IMR-90 (cell line): ENCODE results near the gene RAVER1. TPM values are rescaled to one million over a fixed set of nuclear protein-coding genes. Genes with fewer than 3 reads are reported as not detected.

ENCODE experiments used
- ATAC-seq: fragments of 200-7000 bp; cut with Tn5 transposase; 2 replicates; pipeline ENCODE4 v1.9.1; 2020; ENCODE audit warnings: low read depth, mild to moderate bottlenecking, moderate library complexity
- BruUV-seq: library from RNA; stranded (reverse); fragments of 400-500 nt; replicated peaks from 2 replicates; lab custom pipeline; 2021; lab: Mats Ljungman, UMichigan
- CTCF ChIA-PET: fragments of 300-600 bp; formaldehyde crosslinking; extraction: SDS; loops from one replicate; lab custom pipeline; 2021; ENCODE audit warnings: antibody characterized with exemption; lab: Yijun Ruan, JAX
- POLR2A ChIA-PET: fragments of 300-600 bp; sonication (Branson Sonifier 250); formaldehyde crosslinking; loops from one replicate; lab custom pipeline; 2022; ENCODE audit warnings: antibody characterized with exemption; ENCODE audit not compliant: unreplicated experiment; lab: Charles Lee
- DNase-seq: peaks from one replicate; pipeline ENCODE4 v3.0.0; 2013
- H2AFZ ChIP-seq: replicated peaks from 2 replicates; pipeline ENCODE3; 2013; ENCODE audit warnings: low read length, mild to moderate bottlenecking; ENCODE audit not compliant: poor library complexity
- H2AK5ac ChIP-seq: 2 replicates; pipeline ENCODE4 v1.6.1; 2013; ENCODE audit warnings: low read depth, low read length, inconsistent platforms
- H2AK9ac ChIP-seq: replicated peaks from 2 replicates; pipeline ENCODE3; 2013; ENCODE audit warnings: mild to moderate bottlenecking, low read depth, low read length, moderate library complexity; ENCODE audit not compliant: poor library complexity
- H2BK120ac ChIP-seq: 2 replicates; pipeline ENCODE4 v1.6.1; 2013; ENCODE audit warnings: low read depth, low read length, inconsistent platforms
- H2BK15ac ChIP-seq: 3 replicates; pipeline ENCODE4 v1.6.1; 2013; ENCODE audit warnings: low read depth, low read length, inconsistent platforms
- H2BK20ac ChIP-seq: 2 replicates; pipeline ENCODE4 v1.6.1; 2013; ENCODE audit warnings: low read depth, mild to moderate bottlenecking, inconsistent platforms, low read length, moderate library complexity
- H2BK5ac ChIP-seq: 2 replicates; pipeline ENCODE4 v1.6.1; 2013; ENCODE audit warnings: mild to moderate bottlenecking, low read depth, low read length, inconsistent platforms; ENCODE audit not compliant: poor library complexity, severe bottlenecking
- H3K14ac ChIP-seq: replicated peaks from 2 replicates; pipeline ENCODE4 v1.6.1; 2013; ENCODE audit warnings: low read depth, low read length, inconsistent platforms
- H3K18ac ChIP-seq: 2 replicates; pipeline ENCODE4 v1.6.1; 2013; ENCODE audit warnings: low read depth, low read length, control low read depth
- H3K23ac ChIP-seq: 2 replicates; pipeline ENCODE4 v1.6.1; 2013; ENCODE audit warnings: low read depth, low read length, inconsistent platforms
- H3K27ac ChIP-seq: 2 replicates; pipeline ENCODE4 v1.5.1; 2013; ENCODE audit warnings: mild to moderate bottlenecking, control low read depth, low read length; ENCODE audit not compliant: insufficient read depth
- H3K27me3 ChIP-seq: 2 replicates; pipeline ENCODE4 v1.6.1; 2013; ENCODE audit warnings: low read length; ENCODE audit not compliant: control insufficient read depth, insufficient read depth
- H3K36me3 ChIP-seq: 2 replicates; pipeline ENCODE4 v1.6.1; 2013; ENCODE audit warnings: low read length, mixed read lengths; ENCODE audit not compliant: control insufficient read depth, insufficient read depth
- H3K4ac ChIP-seq: 2 replicates; pipeline ENCODE4 v1.6.1; 2013; ENCODE audit warnings: low read depth, low read length, inconsistent platforms
- H3K4me1 ChIP-seq: 2 replicates; pipeline ENCODE4 v1.6.1; 2013; ENCODE audit warnings: low read length, mixed read lengths; ENCODE audit not compliant: control insufficient read depth, insufficient read depth
- H3K4me2 ChIP-seq: 2 replicates; pipeline ENCODE4 v1.6.1; 2013; ENCODE audit warnings: low read depth, mild to moderate bottlenecking, control low read depth, low read length, moderate library complexity
- H3K4me3 ChIP-seq: 2 replicates; pipeline ENCODE4 v1.5.1; 2013; ENCODE audit warnings: low read depth, mild to moderate bottlenecking, control low read depth, low read length, moderate library complexity; ENCODE audit not compliant: insufficient read depth
- H3K56ac ChIP-seq: 2 replicates; pipeline ENCODE4 v1.6.1; 2013; ENCODE audit warnings: low read length, inconsistent platforms; ENCODE audit not compliant: insufficient read depth; ENCODE audit errors: extremely low read depth
- H3K79me1 ChIP-seq, 2 experiments: 2 replicates each; pipeline ENCODE4 v1.6.1; 2013; ENCODE audit warnings: low read length in 2 of 2, inconsistent platforms in 1 of 2, low read depth in 1 of 2
- H3K9ac ChIP-seq: 2 replicates; pipeline ENCODE4 v1.6.1; 2013; ENCODE audit warnings: low read depth, low read length, control low read depth
- H3K9me1 ChIP-seq: 2 replicates; pipeline ENCODE4 v1.6.1; 2013; ENCODE audit warnings: low read length, inconsistent platforms; ENCODE audit not compliant: insufficient read depth
- H3K9me3 ChIP-seq: 2 replicates; pipeline ENCODE4 v1.6.1; 2013; ENCODE audit warnings: low read length; ENCODE audit not compliant: control insufficient read depth, insufficient read depth
- H4K20me1 ChIP-seq: 2 replicates; pipeline ENCODE4 v1.6.1; 2013; ENCODE audit warnings: low read length, inconsistent platforms; ENCODE audit not compliant: insufficient read depth
- H4K5ac ChIP-seq: 2 replicates; pipeline ENCODE4 v1.6.1; 2013; ENCODE audit warnings: mild to moderate bottlenecking, low read depth, low read length, control low read depth
- H4K8ac ChIP-seq, 2 experiments: 2 replicates each; pipeline ENCODE4 v1.6.1; 2013; ENCODE audit warnings: low read depth in 2 of 2, low read length in 2 of 2, control low read depth in 1 of 2, inconsistent platforms in 1 of 2
- H4K91ac ChIP-seq: 2 replicates; pipeline ENCODE4 v1.6.1; 2013; ENCODE audit warnings: low read depth, low read length, inconsistent platforms; ENCODE audit not compliant: insufficient read depth
- CEBPB ChIP-seq: IDR thresholded peaks from 2 replicates; pipeline ENCODE4 v1.6.1; 2012; ENCODE audit warnings: low read depth, low read length, improper control_type of control experiment
- FOS ChIP-seq: fragments of 150-350 bp; IDR thresholded peaks from 2 replicates; pipeline ENCODE4 v1.6.1; 2016; ENCODE audit warnings: low read depth, low read length
- MXI1 ChIP-seq: IDR thresholded peaks from 2 replicates; pipeline ENCODE4 v1.6.1; 2012; ENCODE audit warnings: low read depth, mild to moderate bottlenecking, low read length, moderate library complexity, borderline replicate concordance
- POLR2A ChIP-seq: IDR thresholded peaks from 2 replicates; pipeline ENCODE4 v1.6.1; 2012; ENCODE audit warnings: mild to moderate bottlenecking, low read depth, low read length
- SMC3 ChIP-seq: fragments of 150-350 bp; IDR thresholded peaks from 2 replicates; pipeline ENCODE4 v1.6.1; 2016; ENCODE audit warnings: low read depth, mild to moderate bottlenecking, antibody characterized with exemption, low read length, moderate library complexity
- WGBS, 2 experiments: methylation state at CpG; one replicate each; pipeline versions ENCODE4 v1.1.5 to v1.1.7; 2013; ENCODE audit warnings: missing lambda C conversion rate in 2 of 2; ENCODE audit not compliant: insufficient read length in 1 of 2; ENCODE audit errors: extremely low coverage in 2 of 2; 5-methylcytosine and 5-hydroxymethylcytosine counted together
- dilution Hi-C: fragments of 300-500 bp; cut with HindIII; formaldehyde crosslinking; loops from one replicate; pipeline ENCODE4 v1.14.3; 2018; ENCODE audit warnings: low sequenced_read_pairs; ENCODE audit not compliant: unreplicated experiment
- in situ Hi-C: fragments of 300-500 bp; cut with MboI; formaldehyde crosslinking; loops from 3 replicates; pipeline ENCODE4 v1.14.3; 2019; ENCODE audit warnings: low sequenced_read_pairs, inconsistent platforms, mixed read lengths
- intact Hi-C: fragments of 100-400 bp; cut with micrococcal nuclease; formaldehyde crosslinking; loops from 2 replicates; pipeline ENCODE4 v1.10.0; 2022
- polyA plus RNA-seq, 3 experiments: library from polyadenylated mRNA; depleted of rRNA; stranded (reverse); fragments of >200 nt; gene quantifications; 2 replicates each; pipeline ENCODE4 v1.2.3, GENCODE V29; 2012; ENCODE audit warnings: low replicate concordance in 1 of 3
- total RNA-seq: library from RNA; depleted of rRNA; stranded (reverse); fragments of >200 nt; gene quantifications from 2 replicates; pipeline ENCODE4 v1.2.3, GENCODE V29; 2012
- TF ChIP-seq, protein P1 (sequence below): fragments of 150-350 bp; IDR thresholded peaks from 2 replicates; pipeline ENCODE4 v1.6.1; 2017; ENCODE audit warnings: mild to moderate bottlenecking, antibody characterized with exemption, low read length, low read depth

RAVER1 gene
- total and polyA plus RNA-seq, 2 of the 4 experiments (the other 2 are of a cell fraction) = 2.7 to 18.1 TPM

GRCh38 chr19:10295847-10296591 is 37.3 kb downstream of the RAVER1 start:
- Histone ChIP-seq H2AK9ac (no peak overlapping the region), H3K23ac (no peak overlapping the region), H3K9me3 (no peaks in the 10 kb centered on the region), H3K4ac (no peak overlapping the region), H2BK15ac (no peak overlapping the region), H4K8ac (no peak overlapping the region), H3K4me1 (peaks cover 10% of the 10 kb centered on the region), H4K5ac (no peak overlapping the region), H3K14ac (no peak overlapping the region), H3K9ac (no peak overlapping the region), H4K91ac (no peak overlapping the region), H3K27ac (no peak overlapping the region), H3K27me3 (no peaks in the 10 kb centered on the region; the same call in 1 of the 2 replicates), H3K9me1 (no peaks in the 10 kb centered on the region), H3K79me1 (peaks cover 0 to 4% of the 10 kb centered on the region in 2 experiments; a peak in 1 of 4 replicates), H3K4me2 (0 out of 2 replicates have a peak overlapping the region, but pooled peaks have one; percentile 11), H2BK5ac (no peak overlapping the region), H3K4me3 (no peak overlapping the region), H2AFZ (peak overlapping the region; percentile 33), H4K20me1 (peaks cover 6% of the 10 kb centered on the region), H3K36me3 (peaks cover 14% of the 10 kb centered on the region; the same call in 1 of the 2 replicates), H3K56ac (no peak overlapping the region), H2BK20ac (no peak overlapping the region), H2BK120ac (no peak overlapping the region), H2AK5ac (0 out of 2 replicates have a peak overlapping the region, but pooled peaks have one; percentile 24), H3K18ac (no peak overlapping the region)
- TF ChIP-seq POLR2A = no peak
- no peak for TF ChIP-seq CEBPB
- TF ChIP-seq, protein P1, sequence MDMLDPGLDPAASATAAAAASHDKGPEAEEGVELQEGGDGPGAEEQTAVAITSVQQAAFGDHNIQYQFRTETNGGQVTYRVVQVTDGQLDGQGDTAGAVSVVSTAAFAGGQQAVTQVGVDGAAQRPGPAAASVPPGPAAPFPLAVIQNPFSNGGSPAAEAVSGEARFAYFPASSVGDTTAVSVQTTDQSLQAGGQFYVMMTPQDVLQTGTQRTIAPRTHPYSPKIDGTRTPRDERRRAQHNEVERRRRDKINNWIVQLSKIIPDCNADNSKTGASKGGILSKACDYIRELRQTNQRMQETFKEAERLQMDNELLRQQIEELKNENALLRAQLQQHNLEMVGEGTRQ = no peak
- TF ChIP-seq FOS = no peak
- no peak for TF ChIP-seq MXI1
- no peak for TF ChIP-seq SMC3
- 48% methylated on average over 22 of the region's 58 CpGs; no CpG with 5 or more reads in 1 of the 2 experiments for WGBS, 2 experiments
- DNase-seq = no peak
- no TSS peak for BruUV-seq
- ChIA-PET CTCF (no interaction called here), POLR2A (no interaction called here)
- in situ Hi-C loops = no loop called here
- intact Hi-C loops = no loop called here
- dilution Hi-C loops = no loop called here
- ATAC-seq = no peak
